ENCODE data around the gene FMO5.

GRCh38 chr1:147208619-147209018, 16.5 kb downstream of the FMO5 start:
- TF ChIP-seq CTCF (IDR thresholded peaks at IDR 0.05; ENCODE audit: low read depth, low read length, poor library complexity, severe bottlenecking) (no peak), EZH2phosphoT487 (IDR thresholded peaks at IDR 0.05; ENCODE audit: borderline replicate concordance, low read length) (no peak)
